GM18499 (cell line): ENCODE data around the gene TMEFF2.

ENCODE experiments used
- ATAC-seq: cut with Tn5 transposase; IDR thresholded peaks from one replicate; pipeline ENCODE4 v1.9.1; 2021; ENCODE audit warnings: moderate number of reproducible peaks; ENCODE audit not compliant: insufficient read depth, unreplicated experiment

Gene TMEFF2

DNA sequence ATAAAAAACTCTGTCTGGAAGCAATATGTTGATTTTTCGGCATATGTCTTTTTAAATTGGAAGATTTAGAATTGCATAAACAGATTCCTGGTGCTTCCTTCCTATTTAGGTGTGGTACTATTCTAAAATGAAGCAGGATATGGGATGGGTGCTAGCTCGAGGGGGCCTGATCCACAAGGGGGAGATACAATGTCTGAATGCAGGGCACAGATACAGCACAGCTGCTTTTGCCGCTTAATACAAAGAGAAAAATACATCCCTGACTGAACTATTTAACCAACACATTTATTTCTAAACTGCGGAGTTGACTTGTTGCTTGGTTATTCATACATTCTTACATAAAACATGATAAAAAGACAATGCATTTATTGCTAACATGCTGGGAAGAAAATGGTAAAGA, 169.1 kb downstream of the TMEFF2 start:
- ATAC-seq: no peak

DNA sequence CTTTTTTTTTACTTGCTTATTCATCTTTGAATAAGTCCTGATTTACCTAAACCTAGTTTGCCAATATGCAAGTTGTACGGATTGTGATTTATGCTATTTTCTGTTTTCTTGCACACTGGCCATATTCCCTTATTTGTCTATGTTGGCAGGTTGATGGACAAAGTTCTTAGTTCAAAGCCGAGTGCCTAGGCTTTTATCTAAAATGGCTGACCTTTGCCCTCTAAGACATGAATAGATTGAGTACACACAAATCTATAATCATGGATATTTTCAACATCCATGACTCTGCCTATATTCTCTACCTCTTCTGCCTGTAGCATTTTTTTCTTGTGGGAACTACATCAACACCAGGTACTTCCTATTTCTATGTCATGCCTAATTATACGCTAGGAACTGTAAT, 171.7 kb downstream of the TMEFF2 start:
- ATAC-seq: no peak

DNA sequence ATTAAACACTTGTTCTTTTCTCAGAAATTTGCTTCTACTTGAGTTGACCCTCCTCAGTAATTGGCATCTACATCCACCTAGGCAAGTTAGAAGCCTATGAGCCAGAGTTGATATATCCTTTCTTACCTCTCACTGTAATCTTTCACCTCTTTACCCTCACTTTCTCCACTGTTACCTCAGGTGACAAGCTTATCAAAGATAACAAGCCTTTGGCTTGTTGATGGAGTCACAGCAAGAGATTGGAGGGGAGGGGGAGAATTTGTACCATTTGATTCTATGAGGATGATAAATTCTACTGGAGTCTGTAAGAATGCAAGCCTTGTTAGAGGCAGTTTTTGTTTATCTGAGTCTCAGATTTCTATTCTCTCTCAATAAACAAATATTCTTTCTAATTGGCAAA, 176.9 kb downstream of the TMEFF2 start:
- no peak for ATAC-seq

DNA sequence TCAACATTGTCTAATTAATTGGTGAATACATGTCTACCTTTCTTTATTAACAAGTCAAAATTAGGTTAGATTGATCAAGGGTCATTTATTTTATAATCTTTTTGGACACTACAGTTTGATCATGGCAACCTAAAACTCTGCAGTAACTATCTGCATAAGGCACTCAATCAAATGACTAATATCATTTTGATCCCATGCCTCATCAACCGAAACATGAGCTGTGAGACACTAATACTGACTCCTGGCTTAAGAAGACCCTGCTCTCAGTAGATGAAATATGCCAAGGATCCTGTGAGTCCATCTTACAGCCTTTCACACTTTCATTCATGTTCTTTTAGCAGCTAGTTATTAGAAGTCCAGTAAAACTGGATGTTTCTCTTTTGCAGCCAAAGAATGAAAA, 178.5 kb downstream of the TMEFF2 start:
- ATAC-seq: no peak

DNA sequence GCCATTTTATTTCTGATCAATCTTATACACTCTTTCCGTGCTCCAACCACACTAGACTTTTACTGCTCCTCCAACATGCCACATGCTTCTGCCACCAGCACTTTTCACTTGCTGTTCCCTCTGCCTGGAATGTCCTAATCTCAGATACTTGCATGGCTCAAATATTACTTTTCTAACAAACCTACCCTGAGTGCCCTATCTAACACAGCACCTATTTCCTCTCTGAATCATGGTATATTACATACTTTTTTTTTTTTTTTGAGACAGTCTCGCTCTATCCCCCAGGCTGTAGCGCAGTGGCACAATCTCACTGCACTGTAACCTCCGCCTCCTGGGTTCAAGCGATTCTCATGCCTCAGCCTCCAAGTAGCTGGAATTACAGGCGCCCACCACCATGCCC, 181.5 kb downstream of the TMEFF2 start:
- ATAC-seq: no peak

DNA sequence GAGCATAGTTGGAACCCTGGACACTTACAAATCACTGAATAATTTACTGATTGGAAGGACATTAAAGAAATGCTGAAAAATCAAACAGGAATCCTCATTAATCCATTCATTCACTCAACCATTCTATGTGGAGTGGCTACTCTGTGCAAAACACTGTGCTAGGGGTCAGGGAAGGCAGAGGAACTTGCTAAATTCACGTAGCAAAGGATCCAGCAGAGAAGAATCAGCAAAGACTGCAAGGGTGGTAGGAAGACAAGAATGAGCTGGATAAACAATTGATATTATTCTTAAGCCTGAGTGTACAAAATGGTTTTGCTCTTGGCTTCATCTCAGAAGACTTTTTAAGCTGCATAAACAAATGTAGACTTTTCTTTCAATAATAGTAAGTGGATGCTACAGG, 183.5 kb downstream of the TMEFF2 start:
- no peak for ATAC-seq

DNA sequence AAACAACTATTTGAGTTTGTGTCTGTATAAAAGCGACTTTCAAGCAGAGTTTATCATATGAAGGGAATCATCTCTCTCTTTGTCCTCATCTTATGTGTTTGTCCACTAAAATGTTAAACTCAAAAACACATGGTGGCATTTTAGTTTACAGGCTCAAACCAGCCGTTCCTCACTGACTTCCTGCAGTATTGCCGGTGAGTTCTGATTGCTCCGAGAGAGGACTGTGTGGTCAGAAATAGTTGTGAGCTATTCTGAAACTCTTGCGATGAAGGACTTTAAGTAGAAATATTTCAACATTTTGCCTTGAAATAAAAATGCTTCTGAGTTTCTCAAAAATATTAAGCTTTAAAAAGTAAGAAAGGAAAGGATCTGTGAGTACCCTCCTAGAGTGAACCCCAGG, 184.7 kb downstream of the TMEFF2 start:
- no peak for ATAC-seq

DNA sequence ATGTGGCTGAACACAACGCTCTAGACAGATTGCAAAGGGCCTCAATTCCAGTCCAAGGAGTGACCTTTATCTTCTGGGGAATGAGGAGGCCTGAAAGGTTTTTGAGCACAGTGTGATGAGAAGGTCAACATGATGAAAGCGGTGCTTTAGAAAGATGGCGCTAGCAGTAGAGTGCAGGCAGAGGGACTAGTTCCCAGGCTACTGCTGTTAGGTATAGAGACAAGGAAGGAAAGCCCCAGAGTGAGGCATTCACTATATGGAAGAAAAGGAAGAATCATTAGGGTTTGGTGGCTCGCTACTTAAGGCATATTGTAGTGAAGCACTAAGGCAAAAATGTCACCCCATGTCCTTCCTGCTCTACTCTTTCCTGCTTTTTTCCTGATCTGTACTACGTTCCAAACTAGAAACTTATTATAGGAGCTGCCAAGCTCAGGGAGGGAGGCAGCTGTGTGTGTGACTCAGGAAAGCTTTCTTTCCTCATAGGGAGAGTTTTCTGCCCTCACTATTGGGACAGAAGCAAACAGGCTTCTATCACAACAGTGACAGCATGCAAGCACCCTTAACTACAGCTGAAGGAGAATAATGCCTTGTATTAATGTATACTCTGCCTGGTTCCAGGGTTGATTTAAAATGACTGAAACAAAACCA, 187.0 kb downstream of the TMEFF2 start:
- no peak for ATAC-seq

DNA sequence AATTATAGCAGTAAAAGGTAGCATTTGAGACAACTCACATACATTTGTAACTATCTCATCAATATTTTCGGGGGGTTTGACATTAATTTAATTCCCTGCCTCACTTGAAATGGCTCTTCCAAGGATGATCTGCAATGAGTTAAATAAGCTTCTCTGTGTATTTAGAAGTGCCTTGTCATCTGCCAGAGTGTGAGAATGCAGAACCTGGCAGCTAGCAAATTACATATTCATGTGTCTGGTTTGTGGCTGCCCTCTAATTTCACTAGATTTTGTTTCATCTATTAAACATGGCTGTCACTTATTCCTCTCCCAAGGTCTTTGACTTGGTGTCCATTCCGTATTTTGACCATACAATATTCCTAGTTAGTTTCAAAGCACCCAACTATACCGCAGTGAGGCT, 189.5 kb downstream of the TMEFF2 start:
- no peak for ATAC-seq

DNA sequence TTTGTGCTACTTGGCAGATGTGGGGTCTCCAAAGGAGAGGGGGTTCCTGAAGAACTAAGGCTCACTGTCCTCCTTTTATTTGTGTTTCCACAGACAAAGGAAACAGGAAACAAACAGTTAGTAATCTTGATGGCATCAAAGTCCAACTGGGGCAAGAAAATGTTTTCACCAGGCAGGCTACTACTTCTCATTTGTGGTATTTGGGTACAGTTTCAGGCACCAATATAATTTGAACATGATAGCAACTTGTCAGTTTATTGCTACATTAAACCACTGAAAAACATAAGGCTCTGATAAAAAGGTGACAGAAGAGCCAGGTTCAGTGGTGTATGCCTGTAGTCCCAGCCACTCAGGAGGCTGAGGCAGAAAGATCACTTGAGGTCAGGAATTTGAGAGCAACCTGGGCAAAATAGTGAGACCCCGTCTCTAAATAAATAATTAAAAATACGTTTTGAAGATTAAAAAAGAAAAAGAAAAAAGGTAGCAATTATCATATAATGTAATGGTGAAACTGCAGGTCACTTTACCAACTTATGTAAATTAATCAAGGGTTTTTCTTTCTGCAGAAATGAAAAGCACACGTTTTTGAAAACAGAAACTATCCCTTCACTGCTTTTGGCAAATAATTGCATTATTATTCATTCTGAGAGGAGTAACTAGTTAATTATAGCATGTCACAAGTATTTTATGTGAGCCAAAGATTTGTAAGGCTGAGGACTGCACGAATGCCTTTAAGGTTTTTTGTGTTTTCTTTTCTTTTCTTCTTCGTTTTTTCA, 190.4 kb downstream of the TMEFF2 start:
- ATAC-seq: peak; percentile 68

DNA sequence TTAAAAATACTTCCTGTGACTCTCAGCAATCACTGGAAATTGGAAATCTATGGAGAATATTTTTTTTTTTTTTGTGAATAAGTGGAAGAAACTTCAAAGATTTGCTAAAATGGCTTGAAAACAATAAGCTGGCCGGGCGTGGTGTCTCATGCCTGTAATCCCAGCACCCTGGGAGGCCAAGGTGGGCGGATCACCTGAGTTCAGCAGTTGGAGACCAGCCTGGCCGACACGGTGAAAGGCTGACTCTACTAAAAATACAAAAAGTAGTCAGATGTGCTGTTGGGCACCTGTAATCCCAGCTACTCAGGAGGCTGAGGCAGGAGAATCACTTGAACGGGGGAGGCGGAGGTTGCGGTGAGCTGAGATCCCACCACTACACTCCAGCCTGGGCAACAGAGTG, 192.3 kb downstream of the TMEFF2 start:
- ATAC-seq: no peak

DNA sequence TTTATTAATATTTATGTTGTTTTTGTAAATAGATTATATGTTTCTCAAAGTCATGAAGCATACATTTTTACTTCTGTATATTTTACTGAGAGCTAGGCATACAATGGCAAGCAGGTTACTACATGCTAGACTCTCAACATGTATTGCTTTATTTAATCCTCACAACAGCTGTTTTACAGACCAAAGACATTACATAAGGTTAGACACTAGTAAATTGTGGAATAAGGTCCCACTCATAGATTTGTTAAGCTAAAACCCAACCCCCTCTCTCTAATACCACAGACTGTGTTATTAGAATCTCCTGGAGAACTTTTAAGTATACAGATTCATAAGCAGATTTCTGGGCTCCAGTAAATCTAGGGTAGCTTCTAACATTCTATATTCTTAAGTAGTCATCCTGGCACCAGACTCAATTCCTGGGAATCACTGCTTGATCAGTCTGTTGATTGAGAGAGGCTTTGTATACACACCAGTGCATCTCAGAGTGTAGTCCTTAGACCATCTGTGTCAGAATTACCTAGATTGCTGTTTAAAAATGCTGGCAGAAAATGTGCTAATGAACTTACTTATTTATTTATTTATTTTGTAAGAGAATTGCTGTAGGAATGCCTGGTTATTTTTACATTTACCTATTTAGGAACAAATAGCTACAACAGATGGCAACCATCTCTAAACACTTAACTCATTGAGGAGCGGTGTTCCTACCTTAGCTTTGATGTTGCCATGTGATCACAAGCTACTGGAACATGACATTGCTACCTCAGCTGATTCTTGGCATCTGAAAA, 194.3 kb downstream of the TMEFF2 start:
- no peak for ATAC-seq

DNA sequence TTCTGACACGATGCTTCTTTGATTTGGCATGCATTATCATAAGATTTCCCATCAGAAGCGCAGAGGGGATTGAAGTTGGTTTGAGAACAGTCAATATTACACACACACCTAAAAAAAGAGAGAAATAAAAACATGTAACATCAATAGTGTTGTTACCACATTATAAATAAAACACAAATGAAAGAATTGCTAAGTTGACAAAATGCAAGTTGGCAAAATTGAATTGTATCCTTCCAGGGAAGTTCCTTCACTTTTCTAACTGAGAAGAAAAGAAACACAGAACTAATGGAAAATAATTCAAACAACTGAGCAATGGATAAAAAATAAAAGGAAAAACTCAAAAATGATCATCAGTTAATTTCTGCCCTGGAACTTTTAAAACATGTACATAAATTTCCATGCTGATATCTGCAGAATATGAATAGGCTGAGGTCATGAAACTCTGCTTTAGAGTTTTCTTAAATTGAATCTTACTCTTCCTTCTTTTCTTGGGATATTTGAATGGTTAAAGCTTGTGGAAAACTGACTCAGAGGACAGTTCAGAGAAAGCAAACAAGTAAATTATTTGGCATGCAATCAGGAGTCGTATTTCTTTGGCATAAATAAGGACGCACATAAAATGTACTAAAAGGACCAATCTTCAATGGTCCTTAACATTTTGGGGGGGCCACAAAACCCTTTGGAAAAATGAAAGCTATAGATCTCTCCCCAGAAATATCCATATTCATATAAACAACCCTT, 195.5 kb downstream of the TMEFF2 start:
- ATAC-seq: no peak

DNA sequence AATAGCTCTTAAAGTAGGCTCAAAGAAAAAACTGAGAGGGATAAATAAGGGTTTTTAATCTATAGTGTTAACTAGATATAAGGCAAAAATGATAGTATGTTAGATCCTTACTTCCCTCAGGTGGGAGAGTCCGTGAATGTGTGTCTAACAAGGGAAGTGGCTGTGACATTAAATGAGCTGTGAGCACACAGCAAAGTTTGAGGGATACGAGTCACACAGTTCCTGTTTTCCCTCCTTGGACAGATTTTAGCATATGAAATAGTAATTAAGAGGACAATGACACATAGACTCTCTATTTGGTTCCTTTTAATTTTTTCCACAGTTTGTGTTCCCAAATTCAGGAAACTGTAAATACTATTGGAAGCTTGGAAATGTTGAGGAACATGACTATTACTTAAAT, 199.4 kb downstream of the TMEFF2 start:
- ATAC-seq: no peak

DNA sequence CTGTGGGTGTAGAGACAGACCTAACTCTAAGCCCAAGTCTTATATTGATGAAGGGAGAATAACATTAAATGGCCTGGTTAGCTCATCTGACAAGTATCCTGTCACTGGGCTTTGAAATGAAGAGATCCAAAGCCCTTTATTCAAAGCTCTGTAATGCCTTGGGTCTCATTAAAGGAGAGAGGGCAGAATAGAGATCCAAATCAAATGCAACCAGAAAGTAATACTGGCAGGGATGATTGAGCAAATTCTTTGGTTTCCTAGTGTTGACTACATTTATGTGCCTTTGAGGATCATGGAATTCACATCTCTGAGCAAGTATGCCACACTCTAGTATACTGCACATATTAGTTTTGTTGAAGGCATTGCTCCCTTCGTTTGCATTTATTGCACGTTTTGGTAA, 200.0 kb downstream of the TMEFF2 start:
- no peak for ATAC-seq

DNA sequence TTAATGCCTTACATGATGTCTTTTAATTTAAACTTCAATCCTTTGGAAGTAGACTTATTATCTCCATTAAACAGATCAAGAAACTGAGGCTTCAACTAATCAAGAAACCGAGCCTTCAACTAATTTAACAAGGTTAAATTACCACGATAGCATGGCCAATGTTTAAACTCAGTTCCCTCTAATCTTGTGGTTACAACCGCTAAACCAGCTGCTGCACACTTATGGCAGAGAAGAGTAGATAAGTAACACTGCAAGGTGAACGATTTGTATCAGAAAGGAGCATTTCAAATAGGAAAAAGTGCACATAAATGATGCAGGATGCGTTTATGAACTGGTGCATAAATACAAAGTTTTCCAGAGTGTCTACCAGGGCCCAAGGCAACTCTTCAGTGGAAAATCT, 203.3 kb downstream of the TMEFF2 start:
- ATAC-seq: no peak

DNA sequence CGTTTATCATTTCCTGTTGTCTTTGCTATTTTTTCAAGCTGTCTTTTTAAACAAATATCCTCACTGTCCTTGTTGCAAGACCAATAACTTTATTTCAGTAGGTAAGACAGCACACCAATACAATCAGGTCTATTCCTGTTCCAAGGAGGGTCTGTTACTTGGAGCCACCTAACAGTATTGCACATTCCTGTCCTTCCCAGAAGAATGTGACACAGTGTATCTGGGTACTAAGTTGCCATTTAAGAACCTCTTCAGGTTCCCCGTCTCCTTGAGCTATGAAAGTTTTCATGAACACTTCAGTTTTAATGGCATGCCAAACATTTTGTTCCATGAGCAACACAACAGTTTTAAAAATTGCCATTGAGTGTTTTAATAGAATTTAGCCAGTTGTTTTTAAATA, 209.0 kb downstream of the TMEFF2 start:
- ATAC-seq: no peak

DNA sequence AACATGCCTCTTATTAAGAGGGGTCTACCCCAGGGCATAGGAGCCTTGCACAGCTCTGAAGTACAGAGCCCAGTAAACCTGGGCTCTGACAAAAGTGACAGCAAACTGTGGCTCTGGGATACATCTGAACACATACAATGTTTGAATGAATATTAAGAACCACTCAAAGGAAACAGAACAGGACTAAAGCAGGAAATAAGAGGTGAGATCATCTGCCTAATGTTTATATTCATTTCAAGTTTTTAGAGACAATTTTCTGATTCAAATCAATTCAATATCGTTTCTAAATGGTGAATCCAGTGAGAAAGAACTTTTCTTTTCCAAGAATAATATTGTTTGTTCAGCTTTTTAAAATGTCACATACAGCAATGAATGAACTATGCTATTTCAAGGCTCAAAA, 211.1 kb downstream of the TMEFF2 start:
- no peak for ATAC-seq

DNA sequence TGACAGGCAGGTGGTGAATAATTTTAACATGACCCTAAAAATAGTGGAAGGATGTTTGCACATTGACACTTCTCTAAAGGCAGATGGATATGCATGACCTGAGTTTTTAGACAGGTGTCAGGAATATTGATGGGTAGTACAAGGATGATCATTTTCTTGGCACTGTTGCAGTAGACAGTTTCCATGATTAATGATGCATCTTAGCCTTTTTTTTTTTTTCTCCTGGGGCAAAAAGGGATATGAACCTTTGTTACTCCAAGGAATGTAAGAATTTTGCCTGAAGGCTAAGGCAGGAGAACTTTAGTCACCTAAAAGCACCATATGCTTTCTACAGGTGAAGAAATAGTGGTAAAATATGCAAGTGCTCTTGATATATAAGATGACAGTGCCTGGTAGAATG, 211.5 kb downstream of the TMEFF2 start:
- ATAC-seq: no peak

DNA sequence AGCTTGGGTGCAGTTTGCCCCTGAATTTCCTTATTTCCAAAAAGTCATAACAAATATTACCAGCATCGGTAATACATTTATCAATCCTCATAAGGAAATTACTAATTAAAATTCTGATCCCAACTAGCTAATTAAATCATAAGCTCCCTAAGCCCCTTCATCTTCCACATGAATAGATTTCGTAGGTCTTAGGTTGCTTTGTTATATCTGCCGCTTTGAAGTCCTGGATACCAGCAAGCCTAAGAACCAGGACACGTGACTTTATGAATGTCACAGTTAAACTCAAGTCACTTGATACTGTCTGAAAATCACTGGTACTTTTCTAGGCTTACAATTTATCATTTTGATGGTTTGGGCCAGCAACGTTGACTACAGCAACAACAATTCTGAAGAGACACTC, 213.0 kb downstream of the TMEFF2 start:
- ATAC-seq: no peak

DNA sequence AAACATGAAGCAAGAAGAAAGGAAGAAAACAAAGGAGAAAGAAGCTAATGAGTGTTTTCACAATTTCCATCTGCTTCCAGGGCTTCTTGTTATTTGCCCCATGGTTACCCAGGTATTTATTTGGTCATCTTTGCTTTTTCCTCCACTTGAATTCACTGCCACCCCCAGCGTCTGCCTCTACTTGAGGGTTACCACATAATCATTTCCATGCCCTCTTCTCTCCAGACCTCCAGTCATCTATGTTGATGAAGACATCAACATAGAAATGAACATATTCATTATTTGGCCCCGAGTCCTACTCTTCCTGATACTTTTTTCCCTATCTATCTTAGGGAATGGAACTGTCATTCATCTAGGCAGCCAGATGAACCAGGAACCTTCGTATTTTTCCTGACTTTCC, 214.2 kb downstream of the TMEFF2 start:
- ATAC-seq: no peak
